MM.1S (cell line): ENCODE data around the gene FARS2.

Experiments used
- DNase-seq: peaks from one replicate; pipeline ENCODE4 v3.0.0-alpha.2; 2015
- H2AFZ ChIP-seq: fragments of 300-600 bp; sonication (generic); 2 replicates; pipeline ENCODE4 v1.6.0; 2016; ENCODE audit warnings: antibody characterized with exemption, low read length
- H3F3A ChIP-seq: fragments of 300-600 bp; sonication (generic); 2 replicates; pipeline ENCODE4 v1.6.1; 2016; ENCODE audit warnings: mild to moderate bottlenecking, antibody characterized with exemption, low read length, moderate library complexity, mixed read lengths; ENCODE audit not compliant: insufficient read depth
- H3K27ac ChIP-seq: fragments of 300-600 bp; sonication (generic); 2 replicates; pipeline ENCODE4 v1.5.1; 2016; ENCODE audit warnings: mild to moderate bottlenecking, low read length
- H3K27me3 ChIP-seq: fragments of 300-600 bp; sonication (generic); replicated peaks from 2 replicates; pipeline ENCODE4 v1.6.0; 2016; ENCODE audit warnings: low read length; ENCODE audit not compliant: insufficient read depth
- H3K36me3 ChIP-seq: fragments of 300-600 bp; sonication (generic); replicated peaks from 2 replicates; pipeline ENCODE4 v1.6.1; 2016; ENCODE audit warnings: mild to moderate bottlenecking, low read length, mixed read lengths; ENCODE audit not compliant: insufficient read depth
- H3K4me1 ChIP-seq: fragments of 300-600 bp; sonication (generic); 2 replicates; pipeline ENCODE4 v1.6.1; 2016; ENCODE audit warnings: low read length, mixed read lengths
- H3K4me2 ChIP-seq: fragments of 300-600 bp; sonication (generic); 2 replicates; pipeline ENCODE4 v1.6.0; 2016; ENCODE audit warnings: low read depth, low read length
- H3K4me3 ChIP-seq: fragments of 300-600 bp; sonication (generic); 2 replicates; pipeline ENCODE4 v1.5.1; 2016; ENCODE audit warnings: low read length, mixed read lengths
- H3K79me2 ChIP-seq: fragments of 300-600 bp; sonication (generic); 2 replicates; pipeline ENCODE4 v1.6.1; 2016; ENCODE audit warnings: mixed run types, low read length, mixed read lengths
- H3K9ac ChIP-seq: fragments of 300-600 bp; sonication (generic); 2 replicates; pipeline ENCODE4 v1.6.1; 2016; ENCODE audit warnings: low read length, mixed read lengths
- H3K9me2 ChIP-seq: fragments of 300-600 bp; sonication (generic); replicated peaks from 2 replicates; pipeline ENCODE4 v1.6.1; 2016; ENCODE audit warnings: mild to moderate bottlenecking, low read length, mixed read lengths; ENCODE audit not compliant: insufficient read depth
- H3K9me3 ChIP-seq: fragments of 300-600 bp; sonication (generic); replicated peaks from 2 replicates; pipeline ENCODE4 v1.6.1; 2016; ENCODE audit warnings: mild to moderate bottlenecking, low read length, mixed read lengths; ENCODE audit not compliant: insufficient read depth
- H4K20me1 ChIP-seq: fragments of 300-600 bp; sonication (generic); 2 replicates; pipeline ENCODE4 v1.6.1; 2016; ENCODE audit warnings: mild to moderate bottlenecking, low read length, moderate library complexity, mixed read lengths; ENCODE audit not compliant: insufficient read depth
- CTCF ChIP-seq: fragments of 300-600 bp; sonication (generic); IDR thresholded peaks from 2 replicates; pipeline ENCODE4 v1.5.1; 2016; ENCODE audit warnings: antibody characterized with exemption, low read length, mixed read lengths
- EZH2 ChIP-seq: fragments of 300-600 bp; sonication (generic); optimal IDR thresholded peaks from 2 replicates; pipeline ENCODE3; 2017; ENCODE audit warnings: low read depth, mild to moderate bottlenecking, antibody characterized with exemption, low read length, mixed read lengths
- EZH2phosphoT487 ChIP-seq: fragments of 300-600 bp; sonication (generic); IDR thresholded peaks from 2 replicates; pipeline ENCODE4 v1.6.1; 2018; ENCODE audit warnings: antibody characterized with exemption, low read length

The FARS2 gene

DNA sequence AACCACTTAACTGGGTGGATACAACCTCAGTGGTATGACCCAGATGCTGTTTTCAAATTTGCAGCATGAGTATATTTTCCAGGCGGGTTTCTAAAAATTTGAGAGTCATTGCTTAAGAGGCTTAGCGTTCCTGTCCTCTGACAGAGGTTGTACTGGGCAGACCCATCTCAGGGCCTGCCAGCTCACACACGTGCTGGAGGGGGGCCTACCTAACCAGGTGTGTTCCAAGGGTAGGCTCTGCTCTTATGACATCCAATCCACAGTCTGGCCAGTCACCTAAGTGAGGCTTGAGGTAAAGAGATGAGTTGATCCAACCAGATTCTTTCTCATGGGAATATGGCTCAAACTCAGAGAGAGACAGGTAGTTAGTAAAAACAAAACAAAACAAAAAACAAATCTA is 1.9 kb upstream of the FARS2 start:
- TF ChIP-seq EZH2phosphoT487 (no peak), CTCF (no peak), EZH2 (no peak)
- Histone ChIP-seq H3K9me3 (no peaks in the 10 kb centered on the region), H4K20me1 (no peaks in the 10 kb centered on the region), H3F3A (peaks cover 5% of the 10 kb centered on the region; the same call in 1 of the 2 replicates), H3K4me1 (peaks cover 14% of the 10 kb centered on the region), H3K79me2 (peaks cover 73% of the 10 kb centered on the region), H3K4me3 (peak overlapping the region; percentile 89), H3K27ac (peak overlapping the region; percentile 92; the same call in 1 of the 2 replicates), H2AFZ (no peak overlapping the region), H3K27me3 (no peaks in the 10 kb centered on the region), H3K9me2 (no peaks in the 10 kb centered on the region), H3K36me3 (no peaks in the 10 kb centered on the region; the same call in 1 of the 2 replicates), H3K4me2 (peak overlapping the region; percentile 84), H3K9ac (peak overlapping the region; percentile 98; the same call in 1 of the 2 replicates)
- no peak for DNase-seq

DNA sequence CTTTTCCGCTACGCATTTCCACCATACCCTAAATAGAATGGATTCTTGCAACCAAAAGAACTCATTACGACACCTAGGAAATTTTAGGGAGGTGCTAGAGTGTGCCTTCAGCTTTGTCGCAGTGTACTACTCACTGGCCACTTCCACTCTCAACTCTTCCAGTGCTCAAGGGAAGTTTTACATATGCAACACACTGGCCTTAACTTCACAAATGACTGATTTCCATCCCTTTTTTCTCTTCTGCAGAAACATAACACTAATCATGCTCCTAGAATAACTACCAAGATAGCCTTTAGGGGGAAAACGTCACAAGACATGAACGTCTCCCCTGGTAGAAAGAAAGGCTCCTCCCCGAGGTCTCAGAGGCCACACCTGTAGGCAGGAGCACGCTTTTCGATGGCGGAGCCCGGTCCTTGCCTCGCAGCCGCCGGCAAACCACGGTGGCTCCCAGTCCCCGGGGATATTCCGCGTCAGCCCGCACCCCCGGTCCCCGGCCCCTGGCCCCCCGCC is 1.1 kb upstream of the FARS2 start:
- Histone ChIP-seq H4K20me1 (no peaks in the 10 kb centered on the region), H3K9me3 (no peaks in the 10 kb centered on the region), H3K4me2 (peak overlapping the region; percentile 84), H3K27ac (peak overlapping the region; percentile 92), H3K36me3 (no peaks in the 10 kb centered on the region; the same call in 1 of the 2 replicates), H3K27me3 (no peaks in the 10 kb centered on the region), H3K79me2 (peaks cover 76% of the 10 kb centered on the region), H3K9ac (peak overlapping the region; percentile 98), H3K4me1 (peaks cover 14% of the 10 kb centered on the region), H3K9me2 (no peaks in the 10 kb centered on the region), H3K4me3 (peak overlapping the region; percentile 89), H2AFZ (peak overlapping the region; percentile 81), H3F3A (peaks cover 5% of the 10 kb centered on the region; the same call in 1 of the 2 replicates)
- DNase-seq = peak; percentile 82
- no peak for TF ChIP-seq EZH2phosphoT487
- TF ChIP-seq EZH2 = no peak
- no peak for TF ChIP-seq CTCF

DNA sequence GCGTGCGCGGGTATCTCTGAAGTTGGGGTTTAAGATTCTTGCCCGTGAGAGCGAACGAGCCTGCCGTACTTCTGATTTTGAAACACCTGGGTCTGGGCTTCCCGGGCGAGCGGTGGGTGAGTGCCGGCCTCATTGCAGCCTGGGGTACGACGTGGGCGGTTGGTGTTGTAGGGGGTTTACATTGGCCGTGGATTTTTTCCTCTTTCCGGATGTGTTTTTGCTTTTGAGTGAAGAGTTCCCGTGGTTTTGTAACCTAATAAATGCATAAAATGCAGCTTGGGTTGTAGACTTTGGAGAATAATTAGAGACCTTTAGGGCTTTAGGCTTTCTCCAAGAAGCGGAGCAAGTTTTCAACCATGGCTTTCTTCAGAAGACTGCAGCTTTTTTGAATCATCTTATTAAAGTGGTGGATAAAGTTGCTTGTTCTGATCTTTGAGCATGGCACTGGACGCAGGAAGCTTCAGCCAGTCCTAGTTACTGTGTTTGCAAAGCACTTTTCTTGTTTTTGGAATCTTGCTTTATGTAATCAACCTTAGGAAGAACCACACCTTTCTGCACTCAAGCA is 314 bp downstream of the FARS2 start:
- Histone ChIP-seq H4K20me1 (no peaks in the 10 kb centered on the region), H3K9ac (peak overlapping the region; percentile 98), H3F3A (peaks cover 5% of the 10 kb centered on the region; the same call in 1 of the 2 replicates), H3K79me2 (peaks cover 78% of the 10 kb centered on the region), H3K9me2 (no peaks in the 10 kb centered on the region), H3K9me3 (no peaks in the 10 kb centered on the region), H2AFZ (peak overlapping the region; percentile 71), H3K4me1 (peaks cover 14% of the 10 kb centered on the region), H3K4me3 (peak overlapping the region; percentile 89), H3K4me2 (peak overlapping the region; percentile 72), H3K36me3 (no peaks in the 10 kb centered on the region; the same call in 1 of the 2 replicates), H3K27me3 (no peaks in the 10 kb centered on the region), H3K27ac (peak overlapping the region; percentile 92)
- DNase-seq = no peak
- TF ChIP-seq EZH2 = no peak
- no peak for TF ChIP-seq CTCF
- TF ChIP-seq EZH2phosphoT487 = no peak
